ENCODE data around the gene ADAMTS6. TPM values are rescaled to one million over a fixed set of nuclear protein-coding genes. Genes with fewer than 3 reads are reported as not detected.
"Not testable (repeated sequence)": the region's sequence is repeated elsewhere in the genome, so short reads cannot be mapped to it uniquely, and the experiment has no call there.

ADAMTS6 gene
- total RNA-seq, 6 donors from 2014 or later = 2.2 to 19.4 (median 6.5) TPM

DNA sequence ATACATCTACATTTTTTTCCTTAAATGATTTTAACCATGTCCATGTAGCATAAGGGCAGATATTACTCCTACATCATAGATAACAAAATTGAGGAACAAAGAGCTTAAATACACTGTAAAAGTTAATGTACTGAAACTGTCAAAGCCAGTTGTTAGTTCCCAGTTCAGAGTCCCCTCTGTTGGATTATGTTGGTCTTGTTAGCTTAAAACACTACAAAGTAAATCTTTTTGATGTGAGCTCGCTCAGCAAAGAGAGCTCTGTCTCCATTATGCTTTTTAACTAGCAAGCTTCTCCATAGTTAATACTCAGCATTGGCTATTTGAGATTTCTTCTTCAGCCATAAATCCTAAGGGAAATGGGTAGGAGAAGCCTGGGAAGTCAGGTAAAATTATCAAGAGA lies 149.1 kb downstream of the ADAMTS6 start:
- Histone ChIP-seq H3K36me3 (no peaks in the 10 kb centered on the region), H3K4me1 (no peaks in the 10 kb centered on the region), H3K27me3 (no peaks in the 10 kb centered on the region), H3K27ac (no peak overlapping the region), H3K4me3 (no peak overlapping the region), H3K9me3 (no peaks in the 10 kb centered on the region)
- TF ChIP-seq EP300 (IDR thresholded peaks at IDR 0.05) (no peak), POLR2AphosphoS5 (IDR thresholded peaks at IDR 0.05) (no peak), POLR2A (IDR thresholded peaks at IDR 0.05) (no peak)
- TF ChIP-seq, protein P1, sequence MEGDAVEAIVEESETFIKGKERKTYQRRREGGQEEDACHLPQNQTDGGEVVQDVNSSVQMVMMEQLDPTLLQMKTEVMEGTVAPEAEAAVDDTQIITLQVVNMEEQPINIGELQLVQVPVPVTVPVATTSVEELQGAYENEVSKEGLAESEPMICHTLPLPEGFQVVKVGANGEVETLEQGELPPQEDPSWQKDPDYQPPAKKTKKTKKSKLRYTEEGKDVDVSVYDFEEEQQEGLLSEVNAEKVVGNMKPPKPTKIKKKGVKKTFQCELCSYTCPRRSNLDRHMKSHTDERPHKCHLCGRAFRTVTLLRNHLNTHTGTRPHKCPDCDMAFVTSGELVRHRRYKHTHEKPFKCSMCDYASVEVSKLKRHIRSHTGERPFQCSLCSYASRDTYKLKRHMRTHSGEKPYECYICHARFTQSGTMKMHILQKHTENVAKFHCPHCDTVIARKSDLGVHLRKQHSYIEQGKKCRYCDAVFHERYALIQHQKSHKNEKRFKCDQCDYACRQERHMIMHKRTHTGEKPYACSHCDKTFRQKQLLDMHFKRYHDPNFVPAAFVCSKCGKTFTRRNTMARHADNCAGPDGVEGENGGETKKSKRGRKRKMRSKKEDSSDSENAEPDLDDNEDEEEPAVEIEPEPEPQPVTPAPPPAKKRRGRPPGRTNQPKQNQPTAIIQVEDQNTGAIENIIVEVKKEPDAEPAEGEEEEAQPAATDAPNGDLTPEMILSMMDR (IDR thresholded peaks at IDR 0.05) = no peak
- no peak for DNase-seq
- WGBS, 2 donors = 75 to 86% methylated on average over 1 of the region's 1 CpG
- no peak for ATAC-seq (ENCODE audit: low FRiP score in 2 of 2)

DNA sequence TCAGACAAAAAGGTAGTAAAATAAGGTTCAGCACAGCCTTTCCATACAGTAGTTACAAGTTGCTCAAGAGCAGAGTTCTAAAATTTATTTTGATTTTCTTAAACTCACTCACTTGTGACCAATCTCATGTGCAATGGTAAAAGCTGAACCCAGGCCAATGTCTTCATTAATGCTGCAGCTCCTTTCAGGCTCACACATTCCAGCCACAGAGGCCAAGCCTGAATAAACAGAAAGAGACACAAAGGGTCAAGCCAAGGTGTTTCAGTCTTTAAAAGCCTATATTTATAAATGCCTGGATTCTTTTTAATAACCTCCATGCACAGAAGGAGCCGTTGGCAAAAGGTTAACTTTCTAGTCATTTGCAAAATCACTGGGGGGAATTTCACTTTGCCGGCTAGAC lies 152.5 kb downstream of the ADAMTS6 start:
- H3K4me3 ChIP-seq = no peak overlapping the region
- no peaks in the 10 kb centered on the region for H3K27me3 ChIP-seq
- DNase-seq = no peak
- H3K4me1 ChIP-seq = no peaks in the 10 kb centered on the region
- no peaks in the 10 kb centered on the region for H3K36me3 ChIP-seq
- WGBS, 2 donors = 43 to 76% methylated on average over 2 of the region's 2 CpGs
- H3K27ac ChIP-seq = no peak overlapping the region
- no peaks in the 10 kb centered on the region for H3K9me3 ChIP-seq
- ATAC-seq (ENCODE audit: low FRiP score in 2 of 2) = no peak
- no peak for TF ChIP-seq EP300 (IDR thresholded peaks at IDR 0.05)
- TF ChIP-seq, protein P1 (IDR thresholded peaks at IDR 0.05) = no peak
- no peak for TF ChIP-seq POLR2A (IDR thresholded peaks at IDR 0.05)
- no peak for TF ChIP-seq POLR2AphosphoS5 (IDR thresholded peaks at IDR 0.05)

DNA sequence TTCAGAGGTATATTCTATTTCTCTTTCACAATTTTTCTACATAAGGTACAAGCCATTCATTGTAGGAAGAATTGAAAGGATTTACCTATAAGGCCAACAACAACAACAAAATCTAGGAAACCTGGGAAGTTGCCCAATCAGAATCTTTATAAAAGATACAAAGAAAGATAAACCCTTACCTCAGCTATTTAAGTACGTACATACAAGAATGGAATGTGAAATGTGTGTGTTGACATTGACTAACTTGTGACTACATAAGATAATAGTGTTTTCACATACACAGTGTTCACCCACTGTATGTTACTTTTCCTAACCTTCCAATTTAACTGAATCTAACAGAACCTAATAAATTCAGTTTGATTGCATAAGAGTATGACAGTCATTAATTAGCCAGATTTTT lies 154.1 kb downstream of the ADAMTS6 start:
- DNase-seq = no peak
- 64 to 69% methylated on average over 1 of the region's 1 CpG for WGBS, 2 donors

DNA sequence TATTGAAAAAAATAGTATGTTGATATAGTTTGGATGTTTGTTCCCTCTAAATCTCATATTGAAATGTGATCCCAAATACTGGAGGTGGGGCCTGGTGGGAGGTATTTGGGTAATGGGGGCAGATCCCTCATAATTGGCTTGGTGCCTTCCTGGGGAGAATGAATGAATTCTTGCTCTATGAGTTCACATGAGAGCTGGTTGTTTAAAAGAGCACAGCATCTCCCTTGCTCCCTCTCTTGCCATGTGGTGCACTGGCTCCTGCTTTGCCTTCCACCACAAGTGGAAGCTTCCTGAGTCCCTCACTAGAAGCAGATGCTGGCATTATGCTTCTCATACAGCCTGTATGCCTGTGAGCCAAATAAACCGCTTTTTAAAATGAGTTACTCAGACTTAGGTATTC lies 154.8 kb downstream of the ADAMTS6 start:
- Histone ChIP-seq H3K9me3 (no peaks in the 10 kb centered on the region), H3K4me3 (no peak overlapping the region), H3K4me1 (no peaks in the 10 kb centered on the region), H3K27ac (no peak overlapping the region), H3K36me3 (no peaks in the 10 kb centered on the region), H3K27me3 (no peaks in the 10 kb centered on the region)
- WGBS, 2 donors = 82 to 94% methylated on average over 1 of the region's 1 CpG
- DNase-seq = no peak
- no peak for ATAC-seq (ENCODE audit: low FRiP score in 2 of 2)
- TF ChIP-seq POLR2AphosphoS5 (IDR thresholded peaks at IDR 0.05) = no peak

More for the DNA sequence above, 154.1 kb downstream of the ADAMTS6 start:
- no peaks in the 10 kb centered on the region for H3K27me3 ChIP-seq
- no peaks in the 10 kb centered on the region for H3K36me3 ChIP-seq
- H3K9me3 ChIP-seq = no peaks in the 10 kb centered on the region
- no peak for TF ChIP-seq POLR2A (IDR thresholded peaks at IDR 0.05)
- TF ChIP-seq POLR2AphosphoS5 (IDR thresholded peaks at IDR 0.05) = no peak
- no peak for TF ChIP-seq EP300 (IDR thresholded peaks at IDR 0.05)
- TF ChIP-seq, protein P1 (IDR thresholded peaks at IDR 0.05) = no peak
- ATAC-seq (ENCODE audit: low FRiP score in 2 of 2) = no peak
- H3K27ac ChIP-seq = no peak overlapping the region
- H3K4me1 ChIP-seq = no peaks in the 10 kb centered on the region
- no peak overlapping the region for H3K4me3 ChIP-seq

DNA sequence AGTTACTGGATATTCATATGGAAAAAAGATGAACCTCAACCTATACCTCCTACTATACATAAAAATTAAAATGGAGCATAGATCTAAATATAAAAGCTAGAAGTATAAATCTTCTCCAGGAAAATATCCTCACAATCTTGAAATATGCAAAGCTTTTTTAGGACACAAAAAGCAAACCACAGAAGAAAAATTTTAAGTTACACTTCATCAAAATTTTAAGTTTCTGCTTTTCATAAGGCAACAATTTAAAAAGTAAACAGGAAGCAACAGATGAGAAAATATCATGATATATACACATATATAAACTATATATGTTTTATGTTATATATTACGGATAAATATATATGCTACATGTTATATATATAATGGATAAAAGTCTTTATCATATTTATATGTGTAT lies 157.5 kb downstream of the ADAMTS6 start:
- no peak for ATAC-seq (ENCODE audit: low FRiP score in 2 of 2)
- H3K27ac ChIP-seq = no peak overlapping the region
- DNase-seq = no peak

DNA sequence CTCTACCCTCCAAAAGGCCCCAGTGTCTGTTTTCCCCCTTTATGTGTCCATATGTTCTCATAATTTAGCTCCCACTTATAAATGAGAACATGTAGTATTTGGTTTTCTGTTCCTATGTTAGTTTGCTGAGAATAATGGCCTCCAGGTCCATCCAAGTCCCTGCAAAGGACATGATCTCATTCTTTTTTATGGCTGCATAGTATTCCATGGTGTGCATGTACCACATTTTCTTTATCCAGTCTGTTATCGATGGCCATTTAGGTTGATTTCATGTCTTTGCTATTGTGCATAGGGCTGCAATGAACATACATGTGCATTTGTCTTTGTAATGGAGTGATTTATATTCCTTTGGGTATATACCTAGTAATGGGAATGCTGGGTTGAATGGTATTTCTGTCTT lies 161.0 kb downstream of the ADAMTS6 start:
- H3K27ac ChIP-seq; H3K27me3 ChIP-seq; DNase-seq; H3K4me1 ChIP-seq; H3K36me3 ChIP-seq; ATAC-seq (ENCODE audit: low FRiP score in 2 of 2); H3K9me3 ChIP-seq; H3K4me3 ChIP-seq: not testable (repeated sequence)
- 100% methylated on average over 1 of the region's 1 CpG for WGBS, 2 donors

More for the DNA sequence above, 157.5 kb downstream of the ADAMTS6 start:
- H3K4me1 ChIP-seq = no peaks in the 10 kb centered on the region
- H3K36me3 ChIP-seq = no peaks in the 10 kb centered on the region
- 78 to 89% methylated on average over 1 of the region's 1 CpG for WGBS, 2 donors
- no peaks in the 10 kb centered on the region for H3K27me3 ChIP-seq
- no peaks in the 10 kb centered on the region for H3K9me3 ChIP-seq
- no peak overlapping the region for H3K4me3 ChIP-seq
- TF ChIP-seq POLR2A (IDR thresholded peaks at IDR 0.05) = no peak
- no peak for TF ChIP-seq POLR2AphosphoS5 (IDR thresholded peaks at IDR 0.05)
- TF ChIP-seq, protein P1 (IDR thresholded peaks at IDR 0.05) = no peak
- TF ChIP-seq EP300 (IDR thresholded peaks at IDR 0.05) = no peak

All from upper lobe of left lung (tissue), 6 donors.